Neural crest cell (in vitro differentiated cells): ENCODE results near the gene NMRK1. TPM values are rescaled to one million over a fixed set of nuclear protein-coding genes. Genes with fewer than 3 reads are reported as not detected.

Source experiments
- DNase-seq: peaks from one replicate; pipeline ENCODE4 v3.0.0; 2021; ENCODE audit warnings: low read depth, mixed read lengths, low spot score
- H3K27ac Mint-ChIP-seq: one replicate; pipeline ENCODE4 v1.8.0; 2021; ENCODE audit warnings: mild to moderate bottlenecking, mixed read lengths; ENCODE audit not compliant: unreplicated experiment
- H3K27me3 Mint-ChIP-seq: 2 replicates; pipeline ENCODE4 v1.8.0; 2021; ENCODE audit warnings: low read depth, mild to moderate bottlenecking, mixed read lengths
- H3K36me3 Mint-ChIP-seq: 2 replicates; pipeline ENCODE4 v1.8.0; 2021; ENCODE audit warnings: low read depth, mild to moderate bottlenecking, mixed read lengths
- H3K4me1 Mint-ChIP-seq: 2 replicates; pipeline ENCODE4 v1.8.0; 2021; ENCODE audit warnings: mixed read lengths
- H3K4me3 Mint-ChIP-seq: one replicate; pipeline ENCODE4 v1.8.0; 2021; ENCODE audit warnings: mild to moderate bottlenecking, mixed read lengths
- H3K9me3 Mint-ChIP-seq: 2 replicates; pipeline ENCODE4 v1.8.0; 2021; ENCODE audit warnings: mixed read lengths
- total RNA-seq: library from RNA; stranded (reverse); gene quantifications from 2 replicates; pipeline ENCODE4 v1.2.1, GENCODE V29; 2021
- TF ChIP-seq, protein P1 (sequence below): fragments of 200-600 bp; sonication (generic); conservative IDR thresholded peaks from 2 replicates; pipeline ENCODE4 v1.5.0; 2021; ENCODE audit warnings: antibody characterized with exemption, mild to moderate bottlenecking

Gene NMRK1
- total RNA-seq, 1 donor from 2014 or later: 1.2 TPM

DNA sequence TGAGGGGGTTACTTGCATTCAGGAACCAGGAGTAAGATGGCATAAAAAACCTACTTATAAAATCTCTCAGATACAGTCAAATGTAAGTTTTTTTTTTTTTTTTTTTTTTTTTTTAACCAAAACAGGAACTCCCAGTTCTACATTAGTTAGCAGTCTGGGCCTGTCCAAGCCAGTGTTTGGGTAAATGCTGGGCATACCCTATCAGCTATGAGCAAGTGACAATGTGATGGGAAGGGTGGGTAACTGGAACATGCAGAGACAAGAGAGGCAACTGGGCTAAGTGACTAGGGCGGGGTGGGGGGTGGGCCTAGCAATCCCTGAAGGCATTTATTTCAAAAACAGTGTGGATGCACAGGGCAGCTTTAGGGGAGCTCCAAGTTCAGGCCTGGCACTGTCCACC is 2.3 kb downstream of the NMRK1 start:
- DNase-seq: no peak
- H3K4me1 Mint-ChIP-seq: peaks cover 16% of the 10 kb centered on the region
- H3K27ac Mint-ChIP-seq: no peak overlapping the region
- TF ChIP-seq, protein P1, sequence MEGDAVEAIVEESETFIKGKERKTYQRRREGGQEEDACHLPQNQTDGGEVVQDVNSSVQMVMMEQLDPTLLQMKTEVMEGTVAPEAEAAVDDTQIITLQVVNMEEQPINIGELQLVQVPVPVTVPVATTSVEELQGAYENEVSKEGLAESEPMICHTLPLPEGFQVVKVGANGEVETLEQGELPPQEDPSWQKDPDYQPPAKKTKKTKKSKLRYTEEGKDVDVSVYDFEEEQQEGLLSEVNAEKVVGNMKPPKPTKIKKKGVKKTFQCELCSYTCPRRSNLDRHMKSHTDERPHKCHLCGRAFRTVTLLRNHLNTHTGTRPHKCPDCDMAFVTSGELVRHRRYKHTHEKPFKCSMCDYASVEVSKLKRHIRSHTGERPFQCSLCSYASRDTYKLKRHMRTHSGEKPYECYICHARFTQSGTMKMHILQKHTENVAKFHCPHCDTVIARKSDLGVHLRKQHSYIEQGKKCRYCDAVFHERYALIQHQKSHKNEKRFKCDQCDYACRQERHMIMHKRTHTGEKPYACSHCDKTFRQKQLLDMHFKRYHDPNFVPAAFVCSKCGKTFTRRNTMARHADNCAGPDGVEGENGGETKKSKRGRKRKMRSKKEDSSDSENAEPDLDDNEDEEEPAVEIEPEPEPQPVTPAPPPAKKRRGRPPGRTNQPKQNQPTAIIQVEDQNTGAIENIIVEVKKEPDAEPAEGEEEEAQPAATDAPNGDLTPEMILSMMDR: no peak
- H3K36me3 Mint-ChIP-seq: no peaks in the 10 kb centered on the region
- peak overlapping the region; percentile 70 for H3K4me3 Mint-ChIP-seq
- H3K9me3 Mint-ChIP-seq: no peaks in the 10 kb centered on the region
- H3K27me3 Mint-ChIP-seq: peaks cover 28% of the 10 kb centered on the region

DNA sequence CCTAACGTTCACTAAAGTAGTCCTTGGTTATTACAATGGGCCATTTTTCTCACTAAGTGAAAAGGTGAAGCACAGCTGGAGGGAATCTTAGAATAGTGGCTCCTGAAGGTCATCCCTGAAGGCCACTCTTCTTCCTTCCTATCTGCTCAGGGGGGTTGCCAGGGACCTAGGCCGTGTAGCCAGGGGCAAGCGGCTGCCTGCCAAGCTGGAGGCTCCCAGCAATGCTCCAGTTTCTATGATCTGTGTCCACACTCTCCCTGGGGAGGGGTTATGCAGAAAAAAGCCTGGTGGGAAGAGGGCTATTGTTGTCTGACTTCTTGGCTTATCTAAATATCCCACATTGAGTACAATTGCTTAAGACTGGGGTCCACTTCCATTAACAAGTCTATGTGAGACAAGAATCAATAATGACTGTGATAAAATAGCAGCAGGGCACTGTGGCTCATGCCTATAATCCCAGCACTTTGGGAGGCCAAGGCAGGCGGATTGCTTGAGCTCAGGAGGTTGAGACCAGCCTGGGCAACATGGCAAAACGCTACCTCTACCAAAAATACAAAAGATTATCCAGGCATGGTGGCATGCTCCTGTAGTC is 3.8 kb downstream of the NMRK1 start:
- Mint-ChIP-seq H3K4me1 (peaks cover 8% of the 10 kb centered on the region), H3K36me3 (no peaks in the 10 kb centered on the region), H3K9me3 (no peaks in the 10 kb centered on the region), H3K27ac (no peak overlapping the region), H3K27me3 (peaks cover 21% of the 10 kb centered on the region), H3K4me3 (no peak overlapping the region)
- TF ChIP-seq, protein P1: no peak
- DNase-seq: no peak

DNA sequence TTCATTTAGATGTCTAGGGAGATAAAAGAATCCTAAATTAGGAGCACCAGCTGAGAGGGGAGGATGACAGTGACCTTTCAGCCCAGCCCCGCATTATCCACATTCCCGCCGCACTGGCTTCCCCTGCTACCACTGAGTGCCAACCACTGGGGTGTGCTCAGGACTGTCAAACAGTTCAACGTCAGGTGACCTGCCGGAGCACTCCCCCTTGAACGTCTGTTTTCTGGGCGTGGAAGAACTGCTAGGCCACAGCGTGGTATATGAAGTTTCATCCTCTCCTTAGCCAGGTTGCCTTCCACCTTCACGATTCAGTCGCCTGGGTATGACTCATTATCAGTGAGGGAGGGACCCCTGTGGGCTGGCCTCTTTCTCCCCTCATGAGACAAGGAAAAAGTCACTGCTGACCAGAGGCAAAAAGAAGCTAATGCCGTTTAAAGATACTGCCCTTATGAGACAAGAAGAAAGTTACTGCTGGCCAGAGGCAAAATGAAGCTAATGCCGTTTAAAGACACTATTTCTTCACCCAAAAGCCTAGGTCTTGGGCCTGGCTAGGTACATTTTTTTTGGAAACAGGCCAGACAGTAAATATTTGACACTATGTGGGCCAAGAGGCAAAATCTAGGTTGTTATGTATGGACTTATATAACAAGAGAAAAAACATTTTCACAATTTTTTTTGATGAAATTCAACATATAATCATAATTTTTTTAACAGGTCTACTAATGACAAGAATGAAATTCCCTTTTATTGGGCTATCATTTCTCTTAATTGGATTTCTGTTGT is 4.6 kb downstream of the NMRK1 start:
- Mint-ChIP-seq H3K27me3 (peaks cover 17% of the 10 kb centered on the region), H3K4me1 (peaks cover 4% of the 10 kb centered on the region), H3K9me3 (no peaks in the 10 kb centered on the region), H3K36me3 (no peaks in the 10 kb centered on the region), H3K4me3 (no peak overlapping the region), H3K27ac (no peak overlapping the region)
- TF ChIP-seq, protein P1: no peak
- no peak for DNase-seq

DNA sequence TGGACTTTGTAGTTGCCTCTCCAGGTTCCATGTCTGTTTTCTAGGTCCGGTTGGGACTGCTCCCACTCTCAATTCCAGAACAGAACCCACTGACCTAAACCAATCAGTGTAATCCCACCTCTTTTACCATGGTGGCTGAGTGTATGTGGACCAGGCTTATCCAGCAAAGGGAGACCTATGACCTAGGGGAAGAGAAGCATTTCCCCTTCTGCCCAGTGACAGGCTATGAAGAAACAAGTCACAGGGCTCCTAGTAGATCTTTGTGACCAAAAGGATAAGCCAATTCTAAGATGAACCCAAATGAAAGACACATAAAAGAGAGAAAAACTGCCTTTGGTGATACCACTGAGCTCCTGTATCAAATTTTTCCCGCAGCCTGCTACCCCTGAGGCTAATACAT is 6.3 kb downstream of the NMRK1 start:
- Mint-ChIP-seq H3K27ac (no peak overlapping the region), H3K4me1 (peaks cover 4% of the 10 kb centered on the region), H3K9me3 (no peaks in the 10 kb centered on the region), H3K4me3 (no peak overlapping the region), H3K27me3 (peaks cover 10% of the 10 kb centered on the region), H3K36me3 (no peaks in the 10 kb centered on the region)
- TF ChIP-seq, protein P1: no peak
- DNase-seq: no peak

DNA sequence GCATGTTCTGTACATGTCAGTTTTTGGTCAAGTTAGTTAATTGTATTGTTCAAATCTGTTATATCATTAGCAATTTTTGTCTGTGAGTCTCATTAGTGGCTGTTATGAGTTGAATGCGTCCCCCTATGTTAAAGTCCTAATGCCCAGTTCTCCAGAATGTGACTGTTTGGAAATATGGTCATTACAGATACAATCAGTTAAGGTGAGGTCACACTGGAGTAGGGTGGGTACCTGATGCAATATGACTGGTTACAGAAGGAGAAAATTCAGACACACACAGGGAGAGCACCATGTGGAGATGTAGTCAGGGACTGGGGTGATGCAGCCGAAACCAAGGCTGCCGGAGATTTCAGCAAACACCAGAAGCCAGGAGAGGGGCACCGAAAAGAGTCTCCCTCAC is 15.1 kb downstream of the NMRK1 start:
- TF ChIP-seq, protein P1: no peak
- Mint-ChIP-seq H3K27me3 (no peaks in the 10 kb centered on the region), H3K27ac (no peak overlapping the region), H3K4me1 (peaks cover 4% of the 10 kb centered on the region), H3K36me3 (no peaks in the 10 kb centered on the region), H3K4me3 (no peak overlapping the region), H3K9me3 (no peaks in the 10 kb centered on the region)
- DNase-seq: no peak
